Smooth muscle cell (in vitro differentiated cells): Measurements from ENCODE around the gene SPA17. TPM values are rescaled to one million over a fixed set of nuclear protein-coding genes. Genes with fewer than 3 reads are reported as not detected.

ENCODE experiments used
- DNase-seq: peaks from one replicate; lab custom pipeline; 2025; ENCODE audit not compliant: unreplicated experiment; lab: John Stamatoyannopoulos, UW
- H2AFZ ChIP-seq: fragments of 200-600 bp; sonication (generic); 2 replicates; pipeline ENCODE4 v1.6.0; 2016; ENCODE audit warnings: antibody characterized with exemption, low read depth, mild to moderate bottlenecking
- H3F3A ChIP-seq: fragments of 200-600 bp; sonication (generic); 2 replicates; pipeline ENCODE4 v1.6.0; 2017; ENCODE audit warnings: antibody characterized with exemption, low read depth
- H3K27ac ChIP-seq: fragments of 200-600 bp; sonication (generic); 2 replicates; pipeline ENCODE4 v1.5.1; 2016; ENCODE audit warnings: low read depth, mild to moderate bottlenecking
- H3K27me3 ChIP-seq: fragments of 200-600 bp; sonication (generic); 2 replicates; pipeline ENCODE4 v1.6.1; 2016; ENCODE audit warnings: low read depth, mild to moderate bottlenecking
- H3K36me3 ChIP-seq: fragments of 200-600 bp; sonication (generic); 2 replicates; pipeline ENCODE4 v1.5.1; 2016; ENCODE audit warnings: low read depth
- H3K4me1 ChIP-seq: fragments of 200-600 bp; sonication (generic); 2 replicates; pipeline ENCODE4 v1.5.1; 2016; ENCODE audit warnings: low read depth
- H3K4me2 ChIP-seq: fragments of 200-600 bp; sonication (generic); 2 replicates; pipeline ENCODE4 v1.6.0; 2016; ENCODE audit warnings: mild to moderate bottlenecking
- H3K4me3 ChIP-seq: fragments of 200-600 bp; sonication (generic); 2 replicates; pipeline ENCODE4 v1.5.1; 2016; ENCODE audit warnings: mild to moderate bottlenecking
- H3K79me2 ChIP-seq: fragments of 200-600 bp; sonication (generic); 2 replicates; pipeline ENCODE4 v1.6.0; 2016; ENCODE audit warnings: low read depth, mild to moderate bottlenecking
- H3K9ac ChIP-seq: fragments of 200-600 bp; sonication (generic); 2 replicates; pipeline ENCODE4 v1.6.0; 2016; ENCODE audit warnings: low read depth
- H3K9me3 ChIP-seq: fragments of 200-600 bp; sonication (generic); replicated peaks from 2 replicates; pipeline ENCODE4 v1.5.1; 2016; ENCODE audit warnings: low read depth
- H4K20me1 ChIP-seq: fragments of 200-600 bp; sonication (generic); 2 replicates; pipeline ENCODE4 v1.6.0; 2016; ENCODE audit warnings: low read depth
- WGBS: methylation state at CpG from one replicate; pipeline ENCODE4 v1.1.7; 2016; ENCODE audit warnings: low lambda C conversion rate; 5-methylcytosine and 5-hydroxymethylcytosine counted together
- polyA plus RNA-seq: library from polyadenylated mRNA; unstranded; fragments of >200 nt; fragmentation: Nextera tagmentation; extraction: Ambion mirVana; gene quantifications from 2 replicates; pipeline ENCODE4 v1.2.1, GENCODE V29; 2016
- total RNA-seq: library from RNA; depleted of rRNA; stranded (reverse); fragments of >200 nt; gene quantifications from 2 replicates; pipeline ENCODE4 v1.2.3, GENCODE V29; 2014
- TF ChIP-seq, protein P1 (sequence below): fragments of 200-600 bp; sonication (generic); IDR thresholded peaks from 2 replicates; pipeline ENCODE4 v1.5.1; 2017; ENCODE audit warnings: borderline replicate concordance, mild to moderate bottlenecking, antibody characterized with exemption; ENCODE audit not compliant: insufficient read depth, poor library complexity, severe bottlenecking

SPA17 gene
- total and polyA plus RNA-seq, 2 experiments from 2014 or later, result 6.1 to 7.4 TPM

DNA sequence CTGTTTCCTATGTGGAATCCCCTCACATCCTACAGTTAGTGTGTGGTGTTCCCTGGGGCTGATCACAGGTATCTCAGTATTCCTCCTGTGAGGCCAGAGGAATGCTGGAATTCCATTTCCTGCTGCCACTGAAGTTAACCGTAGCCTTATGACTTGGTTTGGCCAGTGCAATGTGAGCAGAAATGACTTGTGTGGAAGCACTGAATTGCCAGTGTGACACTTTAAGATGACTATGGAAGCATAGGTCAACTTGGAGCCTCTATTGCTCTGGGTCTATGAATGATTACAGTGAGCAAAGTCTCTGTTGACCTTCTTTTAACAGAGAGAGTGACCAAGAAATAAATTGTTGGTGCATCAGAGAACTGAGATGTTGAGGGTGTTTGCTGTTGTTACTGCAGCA lies 34.5 kb upstream of the SPA17 start:
- no peaks in the 10 kb centered on the region for H3K27me3 ChIP-seq
- no peaks in the 10 kb centered on the region for H3K9me3 ChIP-seq
- H4K20me1 ChIP-seq, result no peaks in the 10 kb centered on the region
- peaks cover 11% of the 10 kb centered on the region for H3F3A ChIP-seq
- no peak overlapping the region for H3K9ac ChIP-seq
- no peak overlapping the region for H3K4me3 ChIP-seq
- no peak for DNase-seq
- no peak overlapping the region for H3K4me2 ChIP-seq
- 87% methylated on average over 1 of the region's 1 CpG for WGBS
- H3K4me1 ChIP-seq, result no peaks in the 10 kb centered on the region
- no peak overlapping the region for H3K27ac ChIP-seq
- H3K79me2 ChIP-seq, result no peaks in the 10 kb centered on the region
- TF ChIP-seq, protein P1, sequence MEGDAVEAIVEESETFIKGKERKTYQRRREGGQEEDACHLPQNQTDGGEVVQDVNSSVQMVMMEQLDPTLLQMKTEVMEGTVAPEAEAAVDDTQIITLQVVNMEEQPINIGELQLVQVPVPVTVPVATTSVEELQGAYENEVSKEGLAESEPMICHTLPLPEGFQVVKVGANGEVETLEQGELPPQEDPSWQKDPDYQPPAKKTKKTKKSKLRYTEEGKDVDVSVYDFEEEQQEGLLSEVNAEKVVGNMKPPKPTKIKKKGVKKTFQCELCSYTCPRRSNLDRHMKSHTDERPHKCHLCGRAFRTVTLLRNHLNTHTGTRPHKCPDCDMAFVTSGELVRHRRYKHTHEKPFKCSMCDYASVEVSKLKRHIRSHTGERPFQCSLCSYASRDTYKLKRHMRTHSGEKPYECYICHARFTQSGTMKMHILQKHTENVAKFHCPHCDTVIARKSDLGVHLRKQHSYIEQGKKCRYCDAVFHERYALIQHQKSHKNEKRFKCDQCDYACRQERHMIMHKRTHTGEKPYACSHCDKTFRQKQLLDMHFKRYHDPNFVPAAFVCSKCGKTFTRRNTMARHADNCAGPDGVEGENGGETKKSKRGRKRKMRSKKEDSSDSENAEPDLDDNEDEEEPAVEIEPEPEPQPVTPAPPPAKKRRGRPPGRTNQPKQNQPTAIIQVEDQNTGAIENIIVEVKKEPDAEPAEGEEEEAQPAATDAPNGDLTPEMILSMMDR, result no peak
- H2AFZ ChIP-seq, result no peak overlapping the region
- no peaks in the 10 kb centered on the region for H3K36me3 ChIP-seq

- Histone ChIP-seq H3K9me3 (no peaks in the 10 kb centered on the region), H3K4me1 (peaks cover 5% of the 10 kb centered on the region), H2AFZ (no peak overlapping the region), H3K27ac (no peak overlapping the region), H3K4me2 (no peak overlapping the region), H3K36me3 (no peaks in the 10 kb centered on the region), H3K79me2 (no peaks in the 10 kb centered on the region), H3F3A (peaks cover 11% of the 10 kb centered on the region), H3K9ac (no peak overlapping the region), H4K20me1 (no peaks in the 10 kb centered on the region), H3K4me3 (no peak overlapping the region), H3K27me3 (no peaks in the 10 kb centered on the region)
- 93% methylated on average over 5 of the region's 5 CpGs for WGBS
- TF ChIP-seq, protein P1, result no peak
- DNase-seq, result no peak
Observed at GRCh38 chr11:124640666-124641065, 33.0 kb upstream of the SPA17 start.

DNA sequence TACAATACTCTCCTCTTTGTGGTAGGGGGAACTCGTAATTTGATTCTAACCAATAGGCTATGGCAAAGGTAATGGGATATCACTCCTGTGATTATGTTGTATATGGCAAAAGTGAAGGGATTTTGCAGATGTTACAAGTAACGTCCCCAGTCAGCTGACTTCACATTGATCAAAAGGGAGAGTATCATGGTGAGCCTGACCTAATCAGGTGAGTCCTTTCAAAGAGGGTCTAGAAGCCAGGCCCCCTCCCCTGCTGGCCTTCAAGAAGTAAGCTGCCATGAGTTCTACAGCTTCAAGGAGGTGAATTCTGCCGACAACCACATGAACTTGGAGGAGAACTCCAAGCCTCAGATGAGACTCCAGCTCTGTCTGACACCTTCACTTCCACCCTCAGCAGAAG lies 31.1 kb upstream of the SPA17 start:
- no peak overlapping the region for H3K4me2 ChIP-seq
- no peaks in the 10 kb centered on the region for H4K20me1 ChIP-seq
- H3K27ac ChIP-seq, result peak overlapping the region; percentile 91
- H3K4me1 ChIP-seq, result peaks cover 5% of the 10 kb centered on the region
- no peaks in the 10 kb centered on the region for H3K79me2 ChIP-seq
- H2AFZ ChIP-seq, result no peak overlapping the region
- no peaks in the 10 kb centered on the region for H3K27me3 ChIP-seq
- H3K36me3 ChIP-seq, result no peaks in the 10 kb centered on the region
- 97% methylated on average over 3 of the region's 3 CpGs for WGBS
- TF ChIP-seq, protein P1, result no peak
- H3K9me3 ChIP-seq, result no peaks in the 10 kb centered on the region
- no peak overlapping the region for H3K9ac ChIP-seq
- no peak for DNase-seq
- H3K4me3 ChIP-seq, result no peak overlapping the region
- peaks cover 11% of the 10 kb centered on the region for H3F3A ChIP-seq

DNA sequence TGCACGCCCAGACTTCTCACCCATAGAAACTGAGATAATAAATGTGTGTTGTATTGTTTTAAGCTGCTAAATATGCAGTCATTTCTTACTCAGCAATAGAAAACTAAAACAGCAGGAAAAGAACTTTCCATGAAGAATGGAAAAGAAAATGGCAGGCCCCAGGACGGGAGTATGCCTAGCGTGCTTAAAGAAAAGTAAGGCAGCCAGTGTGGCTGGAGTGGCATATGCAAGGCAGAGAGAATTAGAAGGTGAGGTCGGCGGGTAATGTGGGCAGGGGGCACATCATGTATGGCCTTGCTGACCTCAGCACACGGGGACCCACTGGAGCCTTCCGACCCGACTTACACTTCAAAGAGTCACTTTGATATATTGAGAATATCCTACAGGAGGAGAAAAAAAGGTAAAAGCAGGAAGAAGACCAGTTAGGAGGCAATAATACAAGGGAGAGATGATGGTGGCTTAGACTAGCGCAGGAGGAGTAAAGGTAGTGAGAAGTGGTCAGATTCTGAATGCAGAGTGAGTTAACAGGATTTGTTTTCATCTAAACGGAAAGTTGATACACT lies 30.6 kb upstream of the SPA17 start:
- H3K4me2 ChIP-seq, result peak overlapping the region; percentile 73
- no peak overlapping the region for H2AFZ ChIP-seq
- H3K27ac ChIP-seq, result peak overlapping the region; percentile 91

More for the DNA sequence above, 30.6 kb upstream of the SPA17 start:
- 89% methylated on average over 10 of the region's 10 CpGs for WGBS
- no peaks in the 10 kb centered on the region for H3K79me2 ChIP-seq
- no peaks in the 10 kb centered on the region for H3K36me3 ChIP-seq
- H3K9ac ChIP-seq, result no peak overlapping the region
- peaks cover 5% of the 10 kb centered on the region for H3K4me1 ChIP-seq
- no peak overlapping the region for H3K4me3 ChIP-seq
- peaks cover 6% of the 10 kb centered on the region for H3F3A ChIP-seq
- H3K27me3 ChIP-seq, result no peaks in the 10 kb centered on the region
- DNase-seq, result no peak
- no peaks in the 10 kb centered on the region for H4K20me1 ChIP-seq
- TF ChIP-seq, protein P1, result no peak
- H3K9me3 ChIP-seq, result no peaks in the 10 kb centered on the region
